Hematopoietic multipotent progenitor cell treated with erythropoietin and hydrocortisone succinate and interleukin-3 and kit ligand, for 17 days (in vitro differentiated cells): ENCODE data around the gene MAP2K5.
"Not testable (repeated sequence)": the region's sequence is repeated elsewhere in the genome, so short reads cannot be mapped to it uniquely, and the experiment has no call there.

ENCODE experiments used
- DNase-seq: peaks from one replicate; pipeline ENCODE4 v3.0.0-alpha.2; 2015; ENCODE audit warnings: low spot score

Gene MAP2K5

GRCh38 chr15:67672834-67673233 is 130.3 kb downstream of the MAP2K5 start:
- not testable (repeated sequence) for DNase-seq

GRCh38 chr15:67674983-67675382 is 132.5 kb downstream of the MAP2K5 start:
- DNase-seq, result no peak

- DNase-seq, result no peak
These were observed 135.6 kb downstream of the MAP2K5 start for GRCh38 chr15:67678089-67678488.

- no peak for DNase-seq
These were observed 136.5 kb downstream of the MAP2K5 start for GRCh38 chr15:67678993-67679392.

GRCh38 chr15:67680641-67681040 is 138.1 kb downstream of the MAP2K5 start:
- DNase-seq, result no peak

- no peak for DNase-seq
These were observed 142.6 kb downstream of the MAP2K5 start for GRCh38 chr15:67685008-67685599.

GRCh38 chr15:67685716-67686115 is 143.2 kb downstream of the MAP2K5 start:
- no peak for DNase-seq

- no peak for DNase-seq
These were observed 148.4 kb downstream of the MAP2K5 start for GRCh38 chr15:67690936-67691335.

- DNase-seq, result no peak
These were observed 148.9 kb downstream of the MAP2K5 start for GRCh38 chr15:67691450-67691849.

GRCh38 chr15:67692573-67692972 is 150.1 kb downstream of the MAP2K5 start:
- no peak for DNase-seq

- no peak for DNase-seq
These were observed 153.6 kb downstream of the MAP2K5 start for GRCh38 chr15:67696087-67696486.

GRCh38 chr15:67700023-67700422 is 157.5 kb downstream of the MAP2K5 start:
- no peak for DNase-seq

GRCh38 chr15:67701669-67702068 is 159.2 kb downstream of the MAP2K5 start:
- no peak for DNase-seq

GRCh38 chr15:67707520-67708283 is 165.2 kb downstream of the MAP2K5 start:
- DNase-seq, result no peak

- no peak for DNase-seq
These were observed 166.0 kb downstream of the MAP2K5 start for GRCh38 chr15:67708500-67708899.

GRCh38 chr15:67715170-67715569 is 172.7 kb downstream of the MAP2K5 start:
- DNase-seq, result no peak

- DNase-seq, result no peak
These were observed 173.7 kb downstream of the MAP2K5 start for GRCh38 chr15:67716171-67716570.

GRCh38 chr15:67717776-67718175 is 175.3 kb downstream of the MAP2K5 start:
- no peak for DNase-seq

- DNase-seq, result no peak
These were observed 176.9 kb downstream of the MAP2K5 start for GRCh38 chr15:67719330-67719959.

GRCh38 chr15:67720556-67721175 is 178.2 kb downstream of the MAP2K5 start:
- DNase-seq, result no peak

- no peak for DNase-seq
These were observed 179.7 kb downstream of the MAP2K5 start for GRCh38 chr15:67722030-67722817.
